DND-41 (cell line): ENCODE data around the gene IQGAP3.

Experiments
- ATAC-seq: fragments of 200-7000 bp; cut with Tn5 transposase; 3 replicates; pipeline ENCODE4 v1.9.1; 2021; ENCODE audit warnings: low read depth; ENCODE audit not compliant: insufficient read depth
- DNase-seq: peaks from one replicate; pipeline ENCODE4 v3.0.0-alpha.2; 2020
- H2AFZ ChIP-seq: 2 replicates; pipeline ENCODE4 v1.6.0; 2012; ENCODE audit warnings: low read depth, low read length
- H3K27ac ChIP-seq: 2 replicates; pipeline ENCODE4 v1.5.1; 2012; ENCODE audit warnings: low read length, inconsistent platforms
- H3K27me3 ChIP-seq: fragments of 200-600 bp; sonication (generic); 2 replicates; pipeline ENCODE4 v1.6.0; 2012; ENCODE audit warnings: low read length, mild to moderate bottlenecking, inconsistent platforms; ENCODE audit not compliant: insufficient read depth, poor library complexity
- H3K36me3 ChIP-seq: 2 replicates; pipeline ENCODE4 v1.5.1; 2012; ENCODE audit warnings: low read length, inconsistent platforms; ENCODE audit not compliant: insufficient read depth
- H3K4me1 ChIP-seq: 2 replicates; pipeline ENCODE4 v1.5.1; 2012; ENCODE audit warnings: mild to moderate bottlenecking, low read length; ENCODE audit not compliant: insufficient read depth
- H3K4me2 ChIP-seq: 2 replicates; pipeline ENCODE4 v1.6.0; 2012; ENCODE audit warnings: mild to moderate bottlenecking, moderate library complexity, low read length, inconsistent platforms; ENCODE audit not compliant: insufficient read depth
- H3K4me3 ChIP-seq, 2 experiments: fragments of 200-600 bp in 1 of 2; shearing (Covaris generic) in 1 of 2; 2 replicates each; pipeline ENCODE4 v1.5.1; 2012 to 2016; ENCODE audit warnings: inconsistent platforms in 2 of 2, low read length in 2 of 2, mild to moderate bottlenecking in 2 of 2, low read depth in 1 of 2, moderate library complexity in 1 of 2
- H3K79me2 ChIP-seq: 2 replicates; pipeline ENCODE4 v1.6.0; 2012; ENCODE audit warnings: low read length, inconsistent platforms; ENCODE audit not compliant: insufficient read depth
- H3K9ac ChIP-seq: 2 replicates; pipeline ENCODE4 v1.6.0; 2012; ENCODE audit warnings: low read depth, mild to moderate bottlenecking, inconsistent platforms, low read length, moderate library complexity
- H3K9me3 ChIP-seq: 2 replicates; pipeline ENCODE4 v1.5.1; 2012; ENCODE audit warnings: low read length, moderate library complexity, mild to moderate bottlenecking, inconsistent platforms; ENCODE audit not compliant: insufficient read depth, severe bottlenecking
- H4K20me1 ChIP-seq: 2 replicates; pipeline ENCODE4 v1.6.0; 2012; ENCODE audit warnings: low read length; ENCODE audit not compliant: insufficient read depth
- EZH2 ChIP-seq: IDR thresholded peaks from 3 replicates; pipeline ENCODE4 v1.6.1; 2012; ENCODE audit warnings: borderline replicate concordance, low read depth, mild to moderate bottlenecking, moderate library complexity, low read length, inconsistent platforms; ENCODE audit not compliant: severe bottlenecking
- TF ChIP-seq, protein P1 (sequence below): IDR thresholded peaks from 2 replicates; pipeline ENCODE4 v1.5.1; 2012; ENCODE audit warnings: borderline replicate concordance, low read length, moderate library complexity, mild to moderate bottlenecking; ENCODE audit not compliant: poor library complexity, severe bottlenecking; ENCODE audit errors: extremely low read depth

Gene IQGAP3

DNA sequence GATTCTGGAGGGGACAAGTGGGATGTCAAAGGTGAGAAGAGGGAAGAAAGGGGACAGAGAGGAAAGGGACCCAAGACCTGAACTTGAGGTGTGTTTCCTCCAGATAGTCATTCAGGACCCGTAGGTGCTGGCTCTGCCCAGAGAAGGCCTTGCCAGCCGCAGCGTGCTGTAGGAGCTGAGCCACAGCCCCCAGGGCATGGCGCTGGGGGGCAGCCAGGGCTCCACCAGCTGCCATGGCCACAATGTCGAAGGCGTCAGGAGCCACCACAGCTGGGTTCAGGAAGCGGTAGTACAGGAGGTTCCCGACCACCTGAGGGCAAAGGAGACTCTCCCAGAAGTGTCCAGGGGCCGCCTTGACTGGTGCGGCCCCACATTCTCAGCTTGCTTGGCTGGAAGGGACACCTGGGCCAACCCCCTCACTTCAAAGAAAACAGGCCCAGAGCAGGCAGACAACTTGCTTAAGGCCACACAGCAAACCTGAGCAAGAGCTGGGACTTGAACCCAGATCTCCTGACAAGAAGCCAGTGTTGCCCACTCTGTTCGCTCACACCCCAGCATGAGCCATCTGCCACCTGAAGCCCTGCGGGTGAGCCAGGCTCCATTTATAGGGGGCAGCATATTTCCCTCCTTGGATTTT lies 37.8 kb downstream of the IQGAP3 start:
- no peak overlapping the region for H2AFZ ChIP-seq
- no peak overlapping the region for H3K4me3 ChIP-seq
- H3K36me3 ChIP-seq: peaks cover 75% of the 10 kb centered on the region
- DNase-seq (no peak), ATAC-seq (no peak)
- H3K9ac ChIP-seq: no peak overlapping the region
- TF ChIP-seq EZH2: no peak
- TF ChIP-seq, protein P1, sequence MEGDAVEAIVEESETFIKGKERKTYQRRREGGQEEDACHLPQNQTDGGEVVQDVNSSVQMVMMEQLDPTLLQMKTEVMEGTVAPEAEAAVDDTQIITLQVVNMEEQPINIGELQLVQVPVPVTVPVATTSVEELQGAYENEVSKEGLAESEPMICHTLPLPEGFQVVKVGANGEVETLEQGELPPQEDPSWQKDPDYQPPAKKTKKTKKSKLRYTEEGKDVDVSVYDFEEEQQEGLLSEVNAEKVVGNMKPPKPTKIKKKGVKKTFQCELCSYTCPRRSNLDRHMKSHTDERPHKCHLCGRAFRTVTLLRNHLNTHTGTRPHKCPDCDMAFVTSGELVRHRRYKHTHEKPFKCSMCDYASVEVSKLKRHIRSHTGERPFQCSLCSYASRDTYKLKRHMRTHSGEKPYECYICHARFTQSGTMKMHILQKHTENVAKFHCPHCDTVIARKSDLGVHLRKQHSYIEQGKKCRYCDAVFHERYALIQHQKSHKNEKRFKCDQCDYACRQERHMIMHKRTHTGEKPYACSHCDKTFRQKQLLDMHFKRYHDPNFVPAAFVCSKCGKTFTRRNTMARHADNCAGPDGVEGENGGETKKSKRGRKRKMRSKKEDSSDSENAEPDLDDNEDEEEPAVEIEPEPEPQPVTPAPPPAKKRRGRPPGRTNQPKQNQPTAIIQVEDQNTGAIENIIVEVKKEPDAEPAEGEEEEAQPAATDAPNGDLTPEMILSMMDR: no peak
- H3K4me1 ChIP-seq: no peaks in the 10 kb centered on the region
- H3K79me2 ChIP-seq: no peaks in the 10 kb centered on the region
- H3K9me3 ChIP-seq: no peaks in the 10 kb centered on the region
- no peaks in the 10 kb centered on the region for H4K20me1 ChIP-seq
- no peaks in the 10 kb centered on the region for H3K27me3 ChIP-seq
- no peak overlapping the region for H3K27ac ChIP-seq
- H3K4me2 ChIP-seq: no peak overlapping the region

DNA sequence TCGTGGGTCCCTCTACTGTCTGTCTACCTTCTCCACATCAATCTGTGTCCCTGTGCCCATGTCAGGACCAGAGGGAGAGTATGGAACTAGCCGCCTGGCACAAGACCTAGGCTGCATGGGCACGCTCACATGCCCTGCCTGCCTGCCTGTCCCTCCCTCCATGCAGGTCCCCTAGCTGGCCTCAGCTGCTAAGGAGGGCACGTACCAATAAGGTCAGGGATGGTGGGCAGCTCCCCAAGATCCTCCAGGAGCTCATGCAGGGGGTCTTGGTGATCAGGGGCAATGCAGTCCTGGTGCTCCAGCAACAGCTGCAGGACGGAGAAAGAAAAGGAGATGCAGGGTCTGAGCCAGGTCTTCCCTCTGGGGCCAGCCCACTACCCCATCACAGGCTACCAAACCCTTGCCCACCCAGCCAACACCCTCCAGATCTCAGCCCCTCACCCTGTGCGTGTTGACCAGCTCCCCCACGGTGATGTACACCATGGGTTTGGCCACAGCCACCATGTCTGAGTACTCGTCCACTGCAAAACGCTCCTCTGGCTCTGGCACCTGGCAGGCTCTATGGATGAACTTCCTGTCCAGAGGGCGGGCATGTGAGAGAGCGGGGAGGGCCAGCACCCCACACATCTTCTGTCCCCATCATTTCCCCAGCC lies 38.7 kb downstream of the IQGAP3 start:
- ATAC-seq: no peak
- H3K36me3 ChIP-seq: peaks cover 75% of the 10 kb centered on the region

DNA sequence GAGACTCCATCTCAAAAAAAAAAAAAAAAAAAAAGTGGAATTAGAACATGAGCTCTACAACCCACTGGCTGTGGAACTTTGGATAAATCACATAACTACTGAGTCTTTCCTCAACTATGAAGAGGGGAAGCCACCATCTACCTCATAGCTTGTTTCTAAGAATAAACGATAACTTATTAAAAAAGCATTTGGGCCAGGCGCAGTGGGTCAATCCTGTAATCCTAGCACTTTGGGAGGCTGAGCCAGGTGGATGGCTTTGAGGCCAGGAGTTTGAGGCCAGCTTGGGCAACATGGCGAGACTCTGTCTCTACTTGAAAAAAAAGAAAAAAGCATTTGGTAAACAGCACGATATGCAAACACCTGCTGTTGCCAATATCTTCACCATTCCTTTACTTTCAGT lies 40.0 kb downstream of the IQGAP3 start:
- Histone ChIP-seq H3K9ac (no peak overlapping the region), H3K4me3 (no peak overlapping the region), H3K27me3 (no peaks in the 10 kb centered on the region), H3K9me3 (no peaks in the 10 kb centered on the region), H4K20me1 (no peaks in the 10 kb centered on the region), H3K79me2 (no peaks in the 10 kb centered on the region), H3K4me2 (no peak overlapping the region), H3K36me3 (peaks cover 82% of the 10 kb centered on the region), H3K4me1 (no peaks in the 10 kb centered on the region), H3K27ac (no peak overlapping the region), H2AFZ (no peak overlapping the region)
- no peak for TF ChIP-seq EZH2
- TF ChIP-seq, protein P1: no peak
- ATAC-seq (no peak), DNase-seq (no peak)

More for the DNA sequence above, 38.7 kb downstream of the IQGAP3 start:
- H3K4me2 ChIP-seq: no peak overlapping the region
- DNase-seq: no peak
- no peak overlapping the region for H3K27ac ChIP-seq
- no peaks in the 10 kb centered on the region for H3K4me1 ChIP-seq
- H2AFZ ChIP-seq: no peak overlapping the region
- H3K9ac ChIP-seq: no peak overlapping the region
- no peaks in the 10 kb centered on the region for H3K79me2 ChIP-seq
- H4K20me1 ChIP-seq: no peaks in the 10 kb centered on the region
- H3K27me3 ChIP-seq: no peaks in the 10 kb centered on the region
- TF ChIP-seq EZH2: no peak
- TF ChIP-seq, protein P1: no peak
- H3K4me3 ChIP-seq: no peak overlapping the region
- no peaks in the 10 kb centered on the region for H3K9me3 ChIP-seq
